Uterus (tissue), 2 donors: ENCODE measurements around the gene FKBP3.

Experiments
- POLR2A ChIP-seq, 2 donors: fragments of 450-650 bp; IDR thresholded peaks; one replicate each; pipeline ENCODE4 v1.6.1; 2016; ENCODE audit warnings: antibody characterized with exemption in 2 of 2, mild to moderate bottlenecking in 1 of 2, moderate library complexity in 1 of 2
- TF ChIP-seq, protein P1 (sequence below), 4 experiments: fragments of 200-600 bp in 2 of 4; fragments of 450-650 bp in 2 of 4; sonication (generic) in 2 of 4; IDR thresholded peaks; one replicate each; pipeline ENCODE4 v1.5.1; 2016 to 2019; ENCODE audit warnings: antibody characterized with exemption in 4 of 4, mild to moderate bottlenecking in 2 of 4, moderate library complexity in 1 of 4

DNA sequence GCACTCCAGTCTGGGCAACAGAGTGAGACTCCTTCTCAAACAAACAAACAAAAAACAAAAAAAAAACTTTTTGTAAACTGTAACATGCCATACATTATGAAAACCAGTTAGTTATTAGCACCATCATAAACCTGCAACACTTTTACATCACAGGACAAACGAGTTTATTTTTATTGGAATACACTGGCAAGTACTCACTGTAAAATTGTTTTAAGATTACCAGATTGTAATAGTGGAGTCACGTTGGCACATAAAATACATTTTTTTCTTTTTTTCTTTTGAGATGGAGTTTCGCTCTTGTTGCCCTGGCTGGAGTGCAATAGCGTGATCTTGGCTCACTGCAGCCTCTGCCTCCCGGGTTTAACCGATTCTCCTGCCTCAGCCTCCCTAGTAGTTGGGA lies 15.7 kb downstream of the FKBP3 start:
- TF ChIP-seq POLR2A (IDR thresholded peaks at IDR 0.05): no peak
- TF ChIP-seq, protein P1, sequence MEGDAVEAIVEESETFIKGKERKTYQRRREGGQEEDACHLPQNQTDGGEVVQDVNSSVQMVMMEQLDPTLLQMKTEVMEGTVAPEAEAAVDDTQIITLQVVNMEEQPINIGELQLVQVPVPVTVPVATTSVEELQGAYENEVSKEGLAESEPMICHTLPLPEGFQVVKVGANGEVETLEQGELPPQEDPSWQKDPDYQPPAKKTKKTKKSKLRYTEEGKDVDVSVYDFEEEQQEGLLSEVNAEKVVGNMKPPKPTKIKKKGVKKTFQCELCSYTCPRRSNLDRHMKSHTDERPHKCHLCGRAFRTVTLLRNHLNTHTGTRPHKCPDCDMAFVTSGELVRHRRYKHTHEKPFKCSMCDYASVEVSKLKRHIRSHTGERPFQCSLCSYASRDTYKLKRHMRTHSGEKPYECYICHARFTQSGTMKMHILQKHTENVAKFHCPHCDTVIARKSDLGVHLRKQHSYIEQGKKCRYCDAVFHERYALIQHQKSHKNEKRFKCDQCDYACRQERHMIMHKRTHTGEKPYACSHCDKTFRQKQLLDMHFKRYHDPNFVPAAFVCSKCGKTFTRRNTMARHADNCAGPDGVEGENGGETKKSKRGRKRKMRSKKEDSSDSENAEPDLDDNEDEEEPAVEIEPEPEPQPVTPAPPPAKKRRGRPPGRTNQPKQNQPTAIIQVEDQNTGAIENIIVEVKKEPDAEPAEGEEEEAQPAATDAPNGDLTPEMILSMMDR (IDR thresholded peaks at IDR 0.05): no peak
